ENCODE data around the gene CACNB3.

DNA sequence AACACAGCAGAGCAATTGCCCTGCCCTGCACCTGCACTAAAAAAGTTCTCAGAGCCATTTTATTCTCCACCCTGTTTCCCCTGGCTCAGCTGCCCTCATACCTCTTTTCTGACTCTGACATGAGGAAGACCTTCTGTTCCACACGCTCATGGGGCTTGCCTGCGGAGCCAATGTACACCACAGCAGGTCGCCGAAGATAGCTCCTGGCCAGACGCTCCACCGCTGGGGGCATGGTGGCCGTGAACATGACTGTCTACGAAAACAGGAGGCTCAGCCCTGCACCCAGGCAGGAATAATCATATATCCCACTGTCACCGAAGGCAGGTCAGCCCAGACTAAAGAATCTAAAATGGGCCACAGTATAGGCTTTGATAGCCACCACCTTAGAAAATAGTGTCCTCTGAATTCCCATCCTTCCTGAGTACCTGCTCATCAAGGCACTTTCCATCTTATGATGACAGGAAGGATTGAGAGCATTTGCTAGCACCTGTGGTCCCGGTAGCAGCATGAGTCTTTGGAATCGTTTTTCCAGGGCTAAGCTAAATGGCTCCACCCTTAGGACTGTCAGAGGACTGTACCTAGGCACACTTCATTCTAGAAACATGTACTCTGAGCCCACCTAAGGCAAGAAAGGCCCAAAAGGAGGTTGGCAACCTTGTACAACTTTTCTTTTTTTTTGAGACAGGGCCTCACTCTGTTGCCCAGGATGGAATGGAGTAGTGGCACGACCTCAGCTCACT, 14.2 kb downstream of the CACNB3 start:
- no peak for TF ChIP-seq RFX5 (IDR thresholded peaks at IDR 0.05; ENCODE audit: low read depth, low read length)
- TF ChIP-seq ZBTB8A (CRISPR knock-in tag; IDR thresholded peaks at IDR 0.05; ENCODE audit: borderline replicate concordance, low read depth): no peak
- TF ChIP-seq ELF1 (CRISPR knock-in tag; IDR thresholded peaks at IDR 0.05): no peak
- no peak for TF ChIP-seq CC2D1A (CRISPR knock-in tag; IDR thresholded peaks at IDR 0.05)
- TF ChIP-seq ZFP36 (IDR thresholded peaks at IDR 0.05; ENCODE audit: borderline replicate concordance, low read depth, low read length, partially characterized antibody): no peak
- no peak for TF ChIP-seq ESRRA (CRISPR knock-in tag; IDR thresholded peaks at IDR 0.05; ENCODE audit: low read depth)
- no peak for TF ChIP-seq SALL2 (CRISPR knock-in tag; IDR thresholded peaks at IDR 0.05)
- TF ChIP-seq POLR2AphosphoS5 (IDR thresholded peaks at IDR 0.05; ENCODE audit: low read depth, low read length): no peak
